Body of pancreas (tissue), 4 donors: ENCODE data around the gene MED25.

Experiments
- CTCF ChIP-seq, 7 experiments: fragments of 450-650 bp in 4 of 7; fragments of 200-600 bp in 3 of 7; sonication (generic) in 3 of 7; IDR thresholded peaks; one replicate each; pipeline ENCODE4 v1.5.1; 2016 to 2019; ENCODE audit warnings: antibody characterized with exemption in 7 of 7
- POLR2A ChIP-seq, 3 donors: fragments of 450-650 bp; IDR thresholded peaks; one replicate each; pipeline ENCODE4 v1.6.1; 2016; ENCODE audit warnings: antibody characterized with exemption in 3 of 3, mild to moderate bottlenecking in 2 of 3

GRCh38 chr19:49881672-49882394 is 63.7 kb downstream of the MED25 start:
- TF ChIP-seq CTCF (IDR thresholded peaks at IDR 0.05) = no peak
- no peak for TF ChIP-seq POLR2A (IDR thresholded peaks at IDR 0.05)
